SJCRH30 (cell line): ENCODE results near the gene ARHGAP27. TPM values are rescaled to one million over a fixed set of nuclear protein-coding genes. Genes with fewer than 3 reads are reported as not detected.
A peak's percentile ranks its signal among the peaks of the same experiment; 100 is the strongest.
"Not testable (repeated sequence)": the region's sequence is repeated elsewhere in the genome, so short reads cannot be mapped to it uniquely, and the experiment has no call there.

Source experiments
- DNase-seq, 2 experiments: peaks; one replicate each; pipeline ENCODE4 v3.0.0-alpha.2; 2015 to 2020
- H3K27ac ChIP-seq: fragments of 250-450 bp; sonication (Bioruptor Pico); 2 replicates; pipeline ENCODE4 v1.5.1; 2020; ENCODE audit warnings: mild to moderate bottlenecking, moderate library complexity
- H3K27me3 ChIP-seq: fragments of 250-450 bp; sonication (Bioruptor Pico); 2 replicates; pipeline ENCODE4 v1.5.1; 2020; ENCODE audit warnings: mild to moderate bottlenecking, moderate library complexity
- H3K36me3 ChIP-seq: fragments of 250-450 bp; sonication (Bioruptor Pico); 2 replicates; pipeline ENCODE4 v1.5.1; 2020; ENCODE audit warnings: mild to moderate bottlenecking, moderate library complexity
- H3K4me1 ChIP-seq: fragments of 250-450 bp; sonication (Bioruptor Pico); 2 replicates; pipeline ENCODE4 v1.5.1; 2020; ENCODE audit warnings: mild to moderate bottlenecking, moderate library complexity
- H3K4me3 ChIP-seq: fragments of 250-450 bp; sonication (Bioruptor Pico); 2 replicates; pipeline ENCODE4 v1.5.1; 2020; ENCODE audit warnings: mild to moderate bottlenecking, moderate library complexity
- H3K9me3 ChIP-seq: fragments of 250-450 bp; sonication (Bioruptor Pico); replicated peaks from 2 replicates; pipeline ENCODE4 v1.5.1; 2020; ENCODE audit warnings: mild to moderate bottlenecking, moderate library complexity
- total RNA-seq: library from RNA; depleted of rRNA; stranded (reverse); fragments of >200 nt; shearing (Covaris generic); gene quantifications from 2 replicates; pipeline ENCODE4 v1.2.3, GENCODE V29; 2014

Gene ARHGAP27
- total RNA-seq, 1 experiment from 2014 or later: 2.2 TPM

DNA sequence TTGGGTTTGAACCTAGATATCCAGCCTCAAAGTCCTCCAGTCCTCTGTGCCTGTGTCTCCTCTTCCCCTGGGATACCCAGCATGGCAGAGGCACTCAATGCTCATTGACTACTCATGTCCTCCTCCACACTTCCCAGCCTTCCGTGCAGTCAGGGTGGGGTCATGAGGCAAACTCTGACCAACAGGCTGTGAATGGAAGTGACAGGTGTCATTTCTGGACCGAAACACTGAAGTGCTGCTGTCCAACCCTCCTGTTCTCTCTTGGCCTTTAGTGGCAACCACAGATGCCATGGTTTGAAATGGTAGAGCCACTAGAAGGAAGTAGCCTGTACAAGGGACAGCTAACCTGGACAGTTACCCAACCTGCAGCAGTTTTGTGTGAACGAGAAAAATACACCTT lies 69.2 kb downstream of the ARHGAP27 start:
- DNase-seq: no peak
- no peaks in the 10 kb centered on the region; the same call in 1 of the 2 replicates for H3K4me1 ChIP-seq

DNA sequence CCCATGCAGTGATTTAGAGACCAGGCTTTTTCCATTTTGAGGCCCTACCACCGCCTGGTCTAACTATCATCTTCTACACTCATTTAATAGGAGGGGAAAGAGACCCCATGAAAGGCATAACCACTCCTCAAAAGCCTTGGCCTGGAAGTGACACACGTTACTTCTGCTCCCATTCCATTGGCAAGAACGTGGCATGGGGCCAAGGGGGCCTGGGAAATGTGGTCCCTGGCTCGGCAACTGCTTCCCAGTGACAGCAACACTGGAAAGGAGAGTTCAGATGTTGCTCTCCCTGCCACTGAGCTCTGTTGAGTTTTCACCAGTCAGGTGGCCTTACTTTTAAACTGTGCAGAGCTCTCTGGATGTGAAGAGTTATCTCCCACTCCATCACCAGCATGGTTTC lies 70.7 kb downstream of the ARHGAP27 start:
- no peaks in the 10 kb centered on the region for H3K9me3 ChIP-seq
- no peak overlapping the region for H3K27ac ChIP-seq
- H3K36me3 ChIP-seq: no peaks in the 10 kb centered on the region
- peaks cover 9% of the 10 kb centered on the region for H3K4me1 ChIP-seq
- H3K27me3 ChIP-seq: no peaks in the 10 kb centered on the region
- H3K4me3 ChIP-seq: no peak overlapping the region
- DNase-seq: no peak

More for the DNA sequence above, 69.2 kb downstream of the ARHGAP27 start:
- no peak overlapping the region for H3K27ac ChIP-seq
- H3K9me3 ChIP-seq: no peaks in the 10 kb centered on the region
- no peak overlapping the region for H3K4me3 ChIP-seq
- no peaks in the 10 kb centered on the region for H3K36me3 ChIP-seq
- no peaks in the 10 kb centered on the region for H3K27me3 ChIP-seq

DNA sequence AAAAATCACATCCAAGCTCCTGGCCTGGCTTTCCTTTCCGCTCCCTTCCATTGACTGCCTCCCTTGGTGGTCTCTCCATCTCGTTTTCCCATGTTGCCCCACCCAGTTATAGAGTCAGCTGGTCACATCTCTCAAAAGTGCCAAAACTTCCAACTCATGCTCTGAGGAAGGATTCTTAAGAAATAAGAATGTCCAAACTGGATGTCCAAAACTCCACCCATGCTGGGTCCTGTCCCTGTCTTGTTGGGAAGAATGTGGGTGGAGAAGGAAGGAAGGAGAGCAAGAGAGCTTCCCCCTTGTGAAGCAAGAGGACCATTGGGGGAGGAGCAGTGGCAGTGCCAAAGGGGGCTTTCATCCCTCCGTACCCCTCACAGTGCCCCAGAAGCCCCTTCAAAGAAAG lies 71.2 kb downstream of the ARHGAP27 start:
- H3K4me1 ChIP-seq: peaks cover 9% of the 10 kb centered on the region
- no peaks in the 10 kb centered on the region for H3K36me3 ChIP-seq
- no peak overlapping the region for H3K4me3 ChIP-seq
- no peaks in the 10 kb centered on the region for H3K27me3 ChIP-seq
- DNase-seq: no peak
- no peak overlapping the region for H3K27ac ChIP-seq
- no peaks in the 10 kb centered on the region for H3K9me3 ChIP-seq

- Histone ChIP-seq H3K4me1 (peaks cover 9% of the 10 kb centered on the region), H3K36me3 (no peaks in the 10 kb centered on the region), H3K4me3 (no peak overlapping the region), H3K9me3 (no peaks in the 10 kb centered on the region), H3K27ac (no peak overlapping the region), H3K27me3 (no peaks in the 10 kb centered on the region)
- no peak for DNase-seq
These were observed 75.2 kb downstream of the ARHGAP27 start for GRCh38 chr17:45357364-45357997.

GRCh38 chr17:45355087-45355486 lies 77.6 kb downstream of the ARHGAP27 start:
- DNase-seq: no peak
- H3K9me3 ChIP-seq: no peaks in the 10 kb centered on the region
- H3K4me3 ChIP-seq: no peak overlapping the region
- no peaks in the 10 kb centered on the region for H3K27me3 ChIP-seq
- no peaks in the 10 kb centered on the region for H3K36me3 ChIP-seq
- H3K4me1 ChIP-seq: peaks cover 9% of the 10 kb centered on the region
- no peak overlapping the region for H3K27ac ChIP-seq

DNA sequence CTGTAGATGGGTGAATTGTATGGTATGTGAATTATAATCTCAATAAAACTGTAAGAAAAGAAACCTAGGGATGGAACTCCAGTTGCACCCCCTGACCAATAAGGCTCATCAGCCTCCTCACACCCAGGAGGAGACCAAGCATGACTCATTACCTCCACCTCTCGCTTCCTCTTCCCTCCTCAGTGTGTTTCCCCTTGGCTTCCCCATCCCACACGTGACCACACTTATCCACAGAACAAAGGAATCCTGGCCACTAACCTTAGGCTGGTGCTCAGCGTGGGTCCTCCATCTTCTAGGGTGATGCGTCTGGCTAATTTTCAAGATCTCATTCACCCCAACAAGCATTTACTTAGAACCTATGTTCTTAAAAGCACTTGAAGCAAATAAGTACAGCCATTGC lies 79.6 kb downstream of the ARHGAP27 start:
- H3K9me3 ChIP-seq: no peaks in the 10 kb centered on the region
- peaks cover 7% of the 10 kb centered on the region for H3K4me1 ChIP-seq
- H3K4me3 ChIP-seq: no peak overlapping the region
- no peaks in the 10 kb centered on the region for H3K36me3 ChIP-seq
- DNase-seq: no peak
- no peaks in the 10 kb centered on the region for H3K27me3 ChIP-seq
- H3K27ac ChIP-seq: no peak overlapping the region

- no peaks in the 10 kb centered on the region for H3K36me3 ChIP-seq
- no peak overlapping the region for H3K4me3 ChIP-seq
- no peaks in the 10 kb centered on the region for H3K27me3 ChIP-seq
- no peak for DNase-seq
- no peaks in the 10 kb centered on the region for H3K9me3 ChIP-seq
- no peaks in the 10 kb centered on the region for H3K4me1 ChIP-seq
- no peak overlapping the region for H3K27ac ChIP-seq
These were observed 80.8 kb downstream of the ARHGAP27 start for GRCh38 chr17:45351831-45352230.

DNA sequence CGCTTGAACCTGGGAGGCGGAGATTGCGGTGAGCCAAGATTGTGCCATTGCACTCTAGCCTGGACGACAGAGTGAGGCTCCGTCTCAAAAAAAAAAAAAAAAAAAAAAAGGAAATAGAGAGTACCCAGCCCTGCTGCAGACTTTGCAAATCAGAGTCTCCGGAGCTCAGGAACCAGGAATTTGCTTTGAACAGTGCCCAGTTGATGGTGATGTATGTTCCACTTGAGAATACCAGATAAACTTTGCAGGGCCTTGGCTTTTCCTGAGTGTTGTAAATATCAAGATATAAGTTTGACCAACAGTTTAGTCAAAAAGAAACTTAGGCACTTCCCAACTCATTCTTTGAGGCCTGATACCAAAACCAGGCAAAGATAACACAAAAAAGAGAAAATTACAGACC lies 85.2 kb downstream of the ARHGAP27 start:
- no peak overlapping the region for H3K27ac ChIP-seq
- no peak for DNase-seq
- H3K4me1 ChIP-seq: no peaks in the 10 kb centered on the region
- H3K27me3 ChIP-seq: no peaks in the 10 kb centered on the region
- no peaks in the 10 kb centered on the region for H3K36me3 ChIP-seq
- no peaks in the 10 kb centered on the region for H3K9me3 ChIP-seq
- H3K4me3 ChIP-seq: no peak overlapping the region

GRCh38 chr17:45346216-45347015 lies 86.3 kb downstream of the ARHGAP27 start:
- H3K36me3 ChIP-seq: no peaks in the 10 kb centered on the region
- 0 out of 2 replicates have a peak, but pooled peaks cover 6% of the 10 kb centered on the region for H3K4me1 ChIP-seq
- no peaks in the 10 kb centered on the region for H3K9me3 ChIP-seq
- H3K27ac ChIP-seq: no peak overlapping the region
- H3K4me3 ChIP-seq: no peak overlapping the region
- no peak for DNase-seq
- no peaks in the 10 kb centered on the region for H3K27me3 ChIP-seq

- Histone ChIP-seq H3K27me3 (no peaks in the 10 kb centered on the region), H3K4me1 (0 out of 2 replicates have a peak, but pooled peaks cover 6% of the 10 kb centered on the region), H3K36me3 (no peaks in the 10 kb centered on the region), H3K27ac (no peak overlapping the region), H3K4me3 (no peak overlapping the region), H3K9me3 (no peaks in the 10 kb centered on the region)
- DNase-seq: peak in 1 of 2 experiments; percentile 30
These were observed 87.0 kb downstream of the ARHGAP27 start for GRCh38 chr17:45345554-45346215.

DNA sequence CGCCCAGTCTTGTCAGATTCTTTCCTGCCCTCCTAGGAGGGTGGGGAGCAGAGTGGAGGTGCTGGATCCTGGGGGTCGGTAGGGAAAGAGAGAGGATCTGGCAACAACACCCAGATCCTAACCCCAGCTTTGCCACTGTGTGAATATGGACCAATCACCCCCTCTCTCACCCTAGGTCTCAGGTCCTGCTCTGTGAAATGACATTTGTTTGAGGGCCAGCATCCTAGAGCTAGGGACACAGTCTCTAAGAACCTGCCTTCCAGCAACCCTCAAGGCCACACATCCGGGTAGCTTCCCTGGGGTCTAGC lies 87.5 kb downstream of the ARHGAP27 start:
- Histone ChIP-seq H3K27ac (no peak overlapping the region), H3K4me1 (0 out of 2 replicates have a peak, but pooled peaks cover 6% of the 10 kb centered on the region), H3K27me3 (no peaks in the 10 kb centered on the region), H3K36me3 (no peaks in the 10 kb centered on the region), H3K4me3 (no peak overlapping the region), H3K9me3 (no peaks in the 10 kb centered on the region)
- no peak for DNase-seq

GRCh38 chr17:45343967-45344664 lies 88.6 kb downstream of the ARHGAP27 start:
- not testable (repeated sequence) for H3K36me3 ChIP-seq, H3K4me1 ChIP-seq, H3K9me3 ChIP-seq, H3K27ac ChIP-seq, H3K27me3 ChIP-seq, H3K4me3 ChIP-seq, DNase-seq
